Measurements from ENCODE around the gene ECHDC1. TPM values are rescaled to one million over a fixed set of nuclear protein-coding genes. Genes with fewer than 3 reads are reported as not detected.
"Not testable (repeated sequence)": the region's sequence is repeated elsewhere in the genome, so short reads cannot be mapped to it uniquely, and the experiment has no call there.

ECHDC1 gene
- total RNA-seq, result 48.0 and 49.6 TPM in 2 replicates

DNA sequence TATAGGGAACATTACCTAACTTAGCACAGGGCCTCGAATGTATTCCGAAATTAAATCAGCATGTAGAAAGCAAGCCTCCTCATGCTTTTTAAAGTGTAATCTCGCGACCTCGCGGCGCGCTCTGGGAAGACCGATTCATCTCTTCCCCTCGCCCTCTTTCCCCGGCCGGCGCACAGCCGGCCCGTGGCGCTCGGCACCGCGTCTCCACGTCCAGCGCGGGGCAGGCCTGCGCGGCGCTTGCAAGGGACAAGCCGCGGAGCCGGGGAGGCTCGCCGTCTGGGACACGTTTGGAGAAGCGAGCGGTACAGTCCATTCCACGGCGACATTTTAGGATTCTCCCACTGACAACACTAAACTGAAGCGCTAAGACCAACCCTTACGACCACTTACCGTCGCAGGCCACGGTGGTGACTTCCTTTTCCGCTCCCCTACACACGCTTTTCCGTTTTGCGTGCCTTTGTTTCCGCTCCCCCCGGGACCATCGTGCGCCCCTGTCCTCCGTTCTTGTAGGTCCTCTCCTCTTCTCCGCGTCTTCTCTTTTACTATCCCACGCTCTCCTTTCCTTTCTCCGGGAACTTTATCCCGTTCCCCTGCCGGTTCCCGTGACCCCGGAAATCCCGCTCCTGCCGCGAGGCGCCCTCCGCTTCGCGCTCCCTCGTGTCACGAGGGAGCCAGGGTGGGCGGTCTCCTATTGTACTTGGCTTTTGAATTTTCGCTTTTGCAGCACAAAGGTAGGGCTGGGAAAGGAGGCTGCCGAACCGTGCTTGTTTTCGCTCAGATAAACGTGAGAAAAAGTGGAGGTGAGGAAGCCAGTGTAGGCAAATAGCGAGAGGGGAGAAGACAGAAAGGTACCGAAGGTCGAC is at the start of gene ECHDC1:
ECHDC1 (minus strand) TSS at position 664 of the 863 bp plus-strand sequence. CDS start 12,581 bp downstream, outside the sequence.
- intact Hi-C loops (cut with micrococcal nuclease), result loop anchor here (1.0 to 10.0 kb wide), 11 partner anchors 40 to 1562 kb away; partner anchors contain the start of genes CENPW, PTPRK, RNF146 and THEMIS

- intact Hi-C loops (cut with micrococcal nuclease), result no loop called here
Observed at GRCh38 chr6:127392301-127392700, 48.9 kb upstream of the ECHDC1 start.

DNA sequence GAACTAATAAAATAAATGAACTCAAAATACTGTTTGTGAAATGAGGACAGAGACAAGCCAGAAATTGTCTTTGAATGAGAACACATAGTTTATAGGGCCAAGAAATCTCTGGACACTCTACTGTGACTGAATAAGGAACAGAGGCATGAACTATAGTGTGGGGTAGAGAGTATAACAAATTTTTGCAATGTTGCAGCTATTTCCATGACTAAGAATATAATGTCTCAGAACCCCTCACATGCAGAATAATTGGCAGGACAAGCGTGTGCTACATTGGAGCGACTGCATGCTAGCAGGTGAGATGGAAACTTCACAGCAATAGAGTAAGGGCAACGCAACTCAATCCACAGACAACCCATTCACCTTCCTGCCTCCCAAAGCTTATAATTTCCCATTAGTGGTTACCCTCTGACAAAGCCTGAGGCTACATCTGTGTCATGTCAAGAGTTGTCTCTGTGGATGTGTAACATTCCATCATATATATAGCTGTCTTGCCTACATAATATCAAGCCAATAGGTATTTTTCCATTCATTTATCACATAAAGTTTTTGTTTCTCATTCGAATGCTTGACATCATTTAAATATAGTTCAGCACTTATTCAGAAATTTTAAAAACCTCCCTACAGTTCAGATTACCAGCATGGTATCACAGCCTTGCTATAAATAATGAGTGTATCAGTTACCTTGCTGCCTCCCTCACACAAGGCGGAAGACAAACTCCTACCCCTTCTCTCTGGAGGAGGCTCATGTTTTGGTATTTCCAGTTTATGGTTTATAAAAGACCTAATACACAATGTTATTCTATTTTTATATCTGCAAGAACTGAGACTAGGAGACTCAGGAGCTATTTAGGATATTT is 47.9 kb upstream of the ECHDC1 start:
- intact Hi-C loops (cut with micrococcal nuclease), result no loop called here

GRCh38 chr6:127389706-127390105 is 46.3 kb upstream of the ECHDC1 start:
- intact Hi-C loops (cut with micrococcal nuclease), result no loop called here

DNA sequence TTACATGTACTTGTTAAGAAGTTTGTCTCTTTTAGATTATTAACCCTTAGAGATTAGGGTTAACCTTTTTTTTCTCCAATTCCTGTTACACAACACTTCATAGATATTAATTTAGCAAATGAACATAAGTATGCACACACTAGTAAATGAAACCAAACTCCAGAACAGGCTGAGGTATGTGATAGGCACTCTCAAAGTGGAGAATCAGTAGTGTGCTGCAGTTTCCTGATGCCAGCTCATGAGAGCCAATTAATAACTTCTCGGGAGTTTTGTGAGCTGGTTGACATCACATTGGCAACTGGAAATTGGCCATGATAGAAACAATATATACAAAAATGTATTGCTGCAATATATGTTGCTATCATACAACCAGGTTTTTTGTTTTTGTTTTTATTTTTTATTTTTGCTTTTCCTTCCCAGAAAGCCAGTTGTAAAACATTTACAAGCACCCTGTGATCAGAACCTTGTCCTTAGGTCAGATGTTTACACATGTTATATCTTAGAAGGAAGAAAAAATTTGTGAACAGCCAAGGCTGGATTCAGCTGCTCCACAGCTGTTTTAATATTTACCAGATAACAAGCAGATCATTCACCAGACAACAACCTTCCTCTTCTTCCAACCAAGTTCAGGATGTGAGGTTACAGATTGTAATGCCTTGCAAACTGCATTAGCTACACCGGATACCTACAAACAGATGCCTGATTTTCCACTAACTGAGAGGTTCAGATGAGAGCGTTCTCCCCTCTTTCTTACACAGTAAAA is 42.4 kb upstream of the ECHDC1 start:
- intact Hi-C loops (cut with micrococcal nuclease), result no loop called here

GRCh38 chr6:127384848-127385247 is 41.4 kb upstream of the ECHDC1 start:
- intact Hi-C loops (cut with micrococcal nuclease), result not testable (repeated sequence)

DNA sequence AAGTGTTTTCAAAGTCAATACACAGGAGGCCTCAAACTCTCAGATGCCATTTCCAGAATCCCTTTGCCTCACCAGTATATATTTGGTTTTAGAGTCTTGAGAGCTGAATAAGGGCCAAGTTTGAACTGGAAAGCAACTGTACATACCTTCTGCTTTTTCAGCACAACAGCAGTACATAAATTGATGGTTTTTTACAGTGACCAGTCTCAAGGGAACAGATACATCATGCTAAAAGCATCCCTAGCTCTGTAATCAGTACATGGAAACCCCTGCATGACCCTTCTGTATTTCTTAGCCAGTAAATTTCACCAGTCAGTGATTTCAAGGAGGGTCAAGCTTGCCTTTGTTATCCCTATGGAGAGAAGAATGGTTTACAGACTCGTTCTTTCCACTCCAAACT is 40.6 kb upstream of the ECHDC1 start:
- intact Hi-C loops (cut with micrococcal nuclease), result no loop called here

DNA sequence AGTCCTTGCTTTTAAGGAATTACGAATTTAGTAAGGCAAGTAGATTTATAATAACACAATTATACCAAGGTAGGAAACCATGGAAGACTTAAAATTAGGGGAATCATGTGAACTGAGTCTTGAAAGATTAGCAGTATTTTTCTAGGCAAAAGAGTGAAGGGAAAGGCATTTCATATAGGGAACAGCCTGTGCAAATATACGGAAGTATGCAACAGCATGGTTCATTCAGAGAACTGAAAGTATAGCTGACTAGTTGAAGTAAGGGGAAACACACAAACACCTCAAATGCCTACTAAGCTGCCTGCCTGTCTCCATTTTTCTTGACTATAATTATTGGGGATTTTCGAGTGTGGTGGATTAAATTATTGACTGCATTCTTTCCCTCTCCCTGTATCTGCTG is 39.0 kb upstream of the ECHDC1 start:
- intact Hi-C loops (cut with micrococcal nuclease), result no loop called here

GRCh38 chr6:127381384-127381783 is 38.0 kb upstream of the ECHDC1 start:
- intact Hi-C loops (cut with micrococcal nuclease), result no loop called here

GRCh38 chr6:127376685-127377084 is 33.3 kb upstream of the ECHDC1 start:
- intact Hi-C loops (cut with micrococcal nuclease), result no loop called here

GRCh38 chr6:127367023-127367375 is 23.6 kb upstream of the ECHDC1 start:
- intact Hi-C loops (cut with micrococcal nuclease), result no loop called here

DNA sequence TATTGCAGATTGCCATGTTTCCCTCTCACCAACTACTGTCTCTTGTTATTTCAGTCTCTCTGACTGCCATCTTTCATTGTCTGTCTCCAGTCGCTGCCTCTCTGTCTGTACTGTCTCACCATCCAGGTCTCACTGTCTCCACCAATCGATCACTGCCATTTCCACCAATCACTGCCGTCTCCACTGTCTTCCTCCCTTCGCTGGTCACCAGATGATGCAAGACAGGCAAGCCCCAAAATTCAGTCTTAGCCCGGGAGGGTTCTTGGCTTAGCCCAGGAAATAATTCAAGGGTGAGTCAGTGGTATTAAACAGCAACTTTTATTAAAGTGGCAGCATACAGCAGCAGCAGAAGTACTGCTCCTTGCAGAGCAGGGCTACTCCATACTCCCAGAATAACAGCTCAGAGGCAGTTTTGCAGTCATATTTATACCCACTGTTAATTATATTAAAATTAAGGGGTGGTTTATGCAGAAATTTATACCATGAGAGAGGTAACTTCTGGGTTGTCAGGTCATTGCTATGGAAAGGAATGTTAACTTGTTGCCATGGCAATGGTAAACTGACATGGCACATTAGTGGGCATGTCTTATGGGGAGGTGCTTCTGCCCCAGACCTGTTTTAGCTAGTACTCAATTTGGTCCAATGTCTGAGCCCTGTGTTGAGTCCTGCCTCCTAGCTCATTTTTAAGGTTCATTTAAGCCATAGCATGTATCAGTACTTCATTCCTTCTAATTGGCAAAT is 23.0 kb upstream of the ECHDC1 start:
- intact Hi-C loops (cut with micrococcal nuclease), result no loop called here

GRCh38 chr6:127365874-127366273 is 22.5 kb upstream of the ECHDC1 start:
- intact Hi-C loops (cut with micrococcal nuclease), result no loop called here

GRCh38 chr6:127352524-127352923 is 9.1 kb upstream of the ECHDC1 start:
- intact Hi-C loops (cut with micrococcal nuclease), result no loop called here

GRCh38 chr6:127349980-127350379 is 6.6 kb upstream of the ECHDC1 start:
- intact Hi-C loops (cut with micrococcal nuclease), result loop anchor here (10.0 kb wide), 1 partner anchor 555 kb away; the partner anchor contains the start of gene THEMIS

DNA sequence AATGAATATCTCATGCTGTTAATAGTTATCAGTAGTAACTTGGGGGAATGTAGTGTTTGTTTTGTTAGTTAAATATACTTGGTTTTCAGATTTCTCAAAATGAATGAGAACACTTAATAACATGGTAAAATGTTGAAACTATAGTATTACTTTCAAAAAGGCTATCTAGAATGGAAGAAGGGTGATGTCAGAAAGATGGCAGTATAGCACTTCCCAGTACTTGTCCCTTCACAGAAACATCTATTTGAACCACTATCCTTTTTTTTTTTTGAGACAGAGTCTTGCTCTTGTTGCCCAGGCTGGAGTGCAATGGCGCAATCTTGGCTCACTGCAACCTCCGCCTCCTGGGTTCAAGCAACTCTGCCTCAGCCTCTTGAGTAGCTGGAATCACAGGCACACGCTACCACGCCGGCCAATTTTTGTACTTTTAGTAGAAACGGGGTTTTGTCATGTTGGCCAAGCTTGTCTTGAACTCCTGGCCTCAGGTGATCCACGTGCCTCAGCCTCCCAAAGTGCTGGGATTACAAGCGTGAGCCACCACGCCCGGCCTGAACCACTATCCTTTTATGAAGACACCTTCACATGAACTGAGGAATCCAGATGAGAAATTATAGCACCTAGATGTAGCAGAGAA is 4.7 kb upstream of the ECHDC1 start:
- intact Hi-C loops (cut with micrococcal nuclease), result loop anchor here (10.0 kb wide), 1 partner anchor 557 kb away; the partner anchor contains the start of gene THEMIS

DNA sequence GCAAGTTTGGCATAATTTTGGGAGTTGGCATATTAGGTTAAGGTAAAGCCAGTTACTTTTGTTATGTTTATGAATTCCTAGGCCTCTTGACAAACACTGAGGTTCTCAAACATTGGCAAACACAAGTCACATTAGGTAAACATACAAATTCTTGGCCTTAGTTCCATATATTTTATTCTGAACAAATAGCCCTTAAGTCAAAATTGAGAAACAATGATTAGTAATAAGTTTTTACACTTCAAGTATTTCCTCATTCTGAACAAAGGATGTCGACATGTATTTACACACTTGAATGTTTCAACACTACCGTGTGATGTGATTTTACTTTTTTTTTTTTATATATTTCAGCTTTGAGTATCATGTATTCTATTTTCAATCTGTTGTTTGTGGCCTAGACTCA is 3.8 kb upstream of the ECHDC1 start:
- intact Hi-C loops (cut with micrococcal nuclease), result loop anchor here (10.0 kb wide), 1 partner anchor 558 kb away; the partner anchor contains the start of gene THEMIS

DNA sequence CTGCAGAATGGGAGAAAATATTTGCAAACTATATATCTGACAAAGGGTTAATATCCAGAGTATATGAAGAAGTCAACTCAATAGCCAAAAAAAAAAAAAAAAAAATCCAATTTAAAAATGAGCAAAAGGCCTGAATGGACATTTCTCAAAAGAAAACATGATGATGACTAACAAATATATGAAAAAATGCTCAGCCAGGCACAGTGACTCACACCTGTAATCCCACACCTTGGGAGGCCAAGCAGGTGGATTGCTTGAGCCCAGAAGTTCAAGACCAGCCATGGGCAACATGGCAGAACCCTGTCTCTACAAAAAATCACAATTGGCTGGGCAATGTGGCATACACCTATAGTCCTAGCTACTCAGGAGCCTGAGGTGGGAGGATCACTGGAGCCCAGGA is 2.1 kb upstream of the ECHDC1 start:
- intact Hi-C loops (cut with micrococcal nuclease), result loop anchor here (10.0 kb wide), 1 partner anchor 559 kb away; the partner anchor contains the start of gene THEMIS

GRCh38 chr6:127343809-127344659 is 625 bp upstream of the ECHDC1 start:
- intact Hi-C loops (cut with micrococcal nuclease), result loop anchor here (1.0 to 10.0 kb wide), 11 partner anchors 41 to 1563 kb away; partner anchors contain the start of genes CENPW, PTPRK, RNF146 and THEMIS
